Trophoblast cell (in vitro differentiated cells and primary cell): ENCODE data around the gene MT3.

Experiments
- DNase-seq, 2 donors: peaks; one replicate each; pipeline ENCODE4 v3.0.0-alpha.2; 2016
- H2AFZ ChIP-seq: 2 replicates; pipeline ENCODE4 v1.6.1; 2013; ENCODE audit warnings: low read length, moderate library complexity, mild to moderate bottlenecking; ENCODE audit not compliant: insufficient read depth, poor library complexity
- H2AK5ac ChIP-seq: 2 replicates; pipeline ENCODE4 v1.6.1; 2013; ENCODE audit warnings: mild to moderate bottlenecking, low read length
- H2BK120ac ChIP-seq: 2 replicates; pipeline ENCODE4 v1.6.1; 2013; ENCODE audit warnings: low read length, mild to moderate bottlenecking, moderate library complexity; ENCODE audit not compliant: insufficient read depth, poor library complexity
- H2BK12ac ChIP-seq: 2 replicates; pipeline ENCODE4 v1.6.1; 2013; ENCODE audit warnings: mild to moderate bottlenecking, low read length, moderate library complexity
- H2BK5ac ChIP-seq: 2 replicates; pipeline ENCODE4 v1.6.1; 2013; ENCODE audit warnings: low read length, low read depth, moderate library complexity, mild to moderate bottlenecking; ENCODE audit not compliant: poor library complexity
- H3K14ac ChIP-seq: 2 replicates; pipeline ENCODE4 v1.6.1; 2013; ENCODE audit warnings: mild to moderate bottlenecking, low read length
- H3K18ac ChIP-seq: 2 replicates; pipeline ENCODE4 v1.6.1; 2013; ENCODE audit warnings: mild to moderate bottlenecking, low read length
- H3K23ac ChIP-seq: 2 replicates; pipeline ENCODE4 v1.6.1; 2013; ENCODE audit warnings: low read length
- H3K27ac ChIP-seq: 2 replicates; pipeline ENCODE4 v1.5.1; 2013; ENCODE audit warnings: low read depth, mild to moderate bottlenecking, inconsistent platforms, low read length, moderate library complexity
- H3K27me3 ChIP-seq: 2 replicates; pipeline ENCODE4 v1.6.1; 2013; ENCODE audit warnings: inconsistent platforms, mild to moderate bottlenecking, low read length, moderate library complexity; ENCODE audit not compliant: insufficient read depth
- H3K36me3 ChIP-seq, 2 experiments: 1 replicate in 1 of 2; 2 replicates in 1 of 2; pipeline ENCODE4 v1.6.1; 2013; ENCODE audit warnings: low read length in 2 of 2, mild to moderate bottlenecking in 2 of 2, moderate library complexity in 1 of 2; ENCODE audit not compliant: insufficient read depth in 2 of 2, control insufficient read depth in 1 of 2
- H3K4ac ChIP-seq: 2 replicates; pipeline ENCODE4 v1.6.1; 2013; ENCODE audit warnings: low read depth, mild to moderate bottlenecking, low read length, moderate library complexity
- H3K4me1 ChIP-seq, 2 experiments: 1 replicate in 1 of 2; 2 replicates in 1 of 2; pipeline ENCODE4 v1.6.1; 2013; ENCODE audit warnings: low read length in 2 of 2, mild to moderate bottlenecking in 2 of 2, moderate library complexity in 1 of 2; ENCODE audit not compliant: insufficient read depth in 2 of 2, control insufficient read depth in 1 of 2
- H3K4me2 ChIP-seq: 2 replicates; pipeline ENCODE4 v1.6.1; 2013; ENCODE audit warnings: inconsistent platforms, mild to moderate bottlenecking, low read length, moderate library complexity
- H3K4me3 ChIP-seq: 2 replicates; pipeline ENCODE4 v1.5.1; 2013; ENCODE audit warnings: mild to moderate bottlenecking, low read depth, low read length, inconsistent platforms
- H3K79me1 ChIP-seq: one replicate; pipeline ENCODE4 v1.6.1; 2013; ENCODE audit warnings: low read length
- H3K79me2 ChIP-seq: 2 replicates; pipeline ENCODE4 v1.6.1; 2013; ENCODE audit warnings: low read length, mild to moderate bottlenecking; ENCODE audit not compliant: control insufficient read depth, insufficient read depth, poor library complexity
- H3K9ac ChIP-seq: 2 replicates; pipeline ENCODE4 v1.6.1; 2013; ENCODE audit warnings: mild to moderate bottlenecking, low read length
- H3K9me3 ChIP-seq: 2 replicates; pipeline ENCODE4 v1.6.1; 2013; ENCODE audit warnings: low read depth, mild to moderate bottlenecking, control low read depth, inconsistent platforms, low read length; ENCODE audit not compliant: insufficient read depth
- H4K12ac ChIP-seq: 2 replicates; pipeline ENCODE4 v1.6.1; 2013; ENCODE audit warnings: low read depth, mild to moderate bottlenecking, low read length, moderate library complexity
- H4K8ac ChIP-seq: 2 replicates; pipeline ENCODE4 v1.6.1; 2013; ENCODE audit warnings: low read depth, mild to moderate bottlenecking, low read length, moderate library complexity
- H4K91ac ChIP-seq: one replicate; pipeline ENCODE4 v1.6.1; 2013; ENCODE audit warnings: low read depth, mild to moderate bottlenecking, low read length, moderate library complexity
- WGBS: extraction: QIAGEN DNeasy Blood & Tissue Kit; methylation state at CpG from one replicate; pipeline ENCODE4 v1.1.7; 2013; ENCODE audit warnings: missing lambda C conversion rate; ENCODE audit not compliant: insufficient read length, insufficient coverage; ENCODE audit errors: extremely low coverage; 5-methylcytosine and 5-hydroxymethylcytosine counted together

The MT3 gene

DNA sequence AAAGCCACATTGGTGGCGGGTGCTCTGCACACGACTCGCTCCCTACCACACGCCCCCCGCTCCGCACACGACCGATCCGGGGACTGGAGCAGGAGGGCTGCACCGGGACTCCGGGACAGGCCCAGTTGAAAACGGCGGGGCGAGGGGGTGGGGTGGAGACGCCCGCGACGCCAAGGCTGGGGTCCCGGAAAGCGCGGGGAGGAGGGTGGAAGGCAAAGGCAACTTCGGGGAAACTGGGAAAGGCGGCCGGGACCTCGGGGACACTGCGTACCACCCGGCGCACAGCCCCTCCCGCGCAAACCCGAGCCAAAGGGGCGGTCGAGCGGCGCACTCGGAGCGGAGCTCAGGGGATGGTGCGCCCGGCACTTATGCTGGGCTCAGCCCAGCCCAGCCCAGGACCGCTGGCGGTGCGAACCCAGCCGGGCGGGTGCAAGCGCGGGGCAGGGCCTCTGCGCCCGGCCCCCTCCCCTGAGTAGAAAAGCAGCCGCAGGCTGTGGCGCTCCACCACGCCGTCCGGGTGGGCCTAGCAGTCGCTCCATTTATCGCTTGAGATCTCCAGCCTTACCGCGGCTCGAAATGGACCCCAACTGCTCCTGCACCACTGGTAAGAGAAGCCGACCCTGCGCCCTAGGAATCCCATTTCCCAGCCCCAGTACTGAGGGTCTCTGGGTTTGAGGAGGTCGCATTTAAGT, 43.0 kb downstream of the MT3 start, which contains the start of gene MT1M:
Gene MT1M (plus strand): TSS at position 504 of the 692 bp plus-strand sequence. CDS start 73 bp downstream, at position 577.
- H2AK5ac ChIP-seq: no peak within 1 kb of the TSS
- H3K79me2 ChIP-seq: no peaks in the 10 kb centered on the region
- H3K4ac ChIP-seq: no peak within 1 kb of the TSS
- no peak within 1 kb of the TSS for H3K14ac ChIP-seq
- no peaks in the 10 kb centered on the region for H3K79me1 ChIP-seq
- WGBS: no CpG with 5 or more reads among the region's 61 CpGs
- H3K4me3 ChIP-seq: peak within 1 kb of the TSS; percentile 57
- no peak within 1 kb of the TSS for H3K27ac ChIP-seq
- no peak within 1 kb of the TSS for H2AFZ ChIP-seq
- H4K91ac ChIP-seq: no peak within 1 kb of the TSS
- no peak within 1 kb of the TSS for H3K23ac ChIP-seq
- H3K9me3 ChIP-seq: peaks cover 7% of the 10 kb centered on the region
- peaks cover 64% of the 10 kb centered on the region for H3K27me3 ChIP-seq
- peak within 1 kb of the TSS; percentile 58 for H3K4me2 ChIP-seq
- no peak within 1 kb of the TSS for H2BK12ac ChIP-seq
- no peak within 1 kb of the TSS for H4K12ac ChIP-seq
- no peak for DNase-seq
- peaks cover 3 to 11% of the 10 kb centered on the region in 2 experiments for H3K4me1 ChIP-seq
- H3K18ac ChIP-seq: no peak within 1 kb of the TSS
- no peak within 1 kb of the TSS for H3K9ac ChIP-seq
- H4K8ac ChIP-seq: no peak within 1 kb of the TSS
- H2BK120ac ChIP-seq: no peak within 1 kb of the TSS
- no peak within 1 kb of the TSS for H2BK5ac ChIP-seq
- H3K36me3 ChIP-seq: no peaks in the 10 kb centered on the region

DNA sequence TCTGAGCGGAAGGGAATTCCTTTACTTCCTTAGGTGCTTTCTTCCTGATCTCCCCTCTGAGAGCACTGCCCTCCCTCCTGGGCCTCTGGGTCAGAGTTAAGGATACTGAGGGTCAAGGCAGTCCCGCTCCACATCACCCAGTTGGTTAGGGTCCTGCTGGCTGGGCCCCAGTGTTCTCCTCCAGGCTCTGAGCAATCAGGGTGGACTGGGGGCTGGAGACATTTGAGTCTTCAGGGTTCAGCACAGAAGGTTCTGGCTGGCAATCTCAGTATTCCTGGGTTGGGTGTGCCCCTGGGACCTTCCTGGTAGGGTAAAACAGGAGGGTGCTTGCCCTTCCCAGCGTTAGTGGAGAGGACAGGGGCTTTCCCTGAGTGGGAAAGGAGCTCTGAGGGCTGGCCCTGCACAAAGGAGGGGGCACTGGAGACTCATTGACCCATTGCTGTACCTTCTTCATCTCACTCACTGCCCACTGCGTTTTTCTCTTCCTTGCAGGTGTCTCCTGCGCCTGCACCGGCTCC, 43.6 kb downstream of the MT3 start:
- no peak overlapping the region for H2AK5ac ChIP-seq
- no peak overlapping the region for H3K18ac ChIP-seq
- no peak overlapping the region for H3K4me3 ChIP-seq
- H3K27me3 ChIP-seq: peaks cover 70% of the 10 kb centered on the region
- peaks cover 3 to 11% of the 10 kb centered on the region in 2 experiments for H3K4me1 ChIP-seq
- no peak overlapping the region for H3K9ac ChIP-seq
- H3K23ac ChIP-seq: no peak overlapping the region
- H3K79me2 ChIP-seq: no peaks in the 10 kb centered on the region
- H4K91ac ChIP-seq: no peak overlapping the region
- no peaks in the 10 kb centered on the region for H3K79me1 ChIP-seq
- DNase-seq: no peak
- H4K12ac ChIP-seq: no peak overlapping the region
- no peak overlapping the region for H2BK120ac ChIP-seq
- peaks cover 8% of the 10 kb centered on the region for H3K9me3 ChIP-seq
- no peak overlapping the region for H3K4ac ChIP-seq
- no peak overlapping the region for H3K27ac ChIP-seq
- H2BK12ac ChIP-seq: no peak overlapping the region
- WGBS: no CpG with 5 or more reads among the region's 6 CpGs
- peak overlapping the region; percentile 58 for H3K4me2 ChIP-seq
- H3K14ac ChIP-seq: no peak overlapping the region
- H2AFZ ChIP-seq: no peak overlapping the region
- H4K8ac ChIP-seq: no peak overlapping the region
- no peak overlapping the region for H2BK5ac ChIP-seq
- H3K36me3 ChIP-seq: no peaks in the 10 kb centered on the region

DNA sequence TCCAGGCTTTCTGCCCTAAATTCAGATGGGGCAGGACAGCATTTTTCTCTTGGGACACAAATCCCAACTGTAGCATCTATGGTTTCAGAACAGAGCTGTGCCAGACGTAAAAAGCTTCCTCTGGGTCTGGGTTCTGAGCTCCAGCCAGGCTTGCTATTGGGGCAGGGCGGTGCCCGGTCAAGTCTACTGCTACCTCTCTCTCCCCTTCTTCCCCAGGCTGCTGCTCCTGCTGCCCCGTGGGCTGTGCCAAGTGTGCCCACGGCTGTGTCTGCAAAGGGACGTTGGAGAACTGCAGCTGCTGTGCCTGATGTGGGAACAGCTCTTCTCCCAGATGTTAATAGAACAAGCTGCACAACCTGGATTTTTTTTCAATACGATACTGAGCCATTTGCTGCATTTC, 44.2 kb downstream of the MT3 start:
- no peak overlapping the region for H3K4ac ChIP-seq
- no peak overlapping the region for H3K9ac ChIP-seq
- H3K4me2 ChIP-seq: no peak overlapping the region
- H2BK5ac ChIP-seq: no peak overlapping the region
- H2AFZ ChIP-seq: no peak overlapping the region
- WGBS: no CpG with 5 or more reads among the region's 7 CpGs
- peaks cover 77% of the 10 kb centered on the region for H3K27me3 ChIP-seq
- H3K14ac ChIP-seq: no peak overlapping the region
- no peaks in the 10 kb centered on the region for H3K79me2 ChIP-seq
- peak overlapping the region; percentile 57 for H3K4me3 ChIP-seq
- H3K4me1 ChIP-seq: peaks cover 3 to 15% of the 10 kb centered on the region in 2 experiments
- no peak overlapping the region for H3K23ac ChIP-seq
- H2AK5ac ChIP-seq: no peak overlapping the region
- H3K9me3 ChIP-seq: peaks cover 12% of the 10 kb centered on the region
- no peak overlapping the region for H2BK120ac ChIP-seq
- H4K91ac ChIP-seq: no peak overlapping the region
- H3K79me1 ChIP-seq: no peaks in the 10 kb centered on the region
- H4K12ac ChIP-seq: no peak overlapping the region
- no peak overlapping the region for H2BK12ac ChIP-seq
- H3K27ac ChIP-seq: no peak overlapping the region
- H4K8ac ChIP-seq: no peak overlapping the region
- DNase-seq: no peak
- no peaks in the 10 kb centered on the region for H3K36me3 ChIP-seq
- no peak overlapping the region for H3K18ac ChIP-seq

DNA sequence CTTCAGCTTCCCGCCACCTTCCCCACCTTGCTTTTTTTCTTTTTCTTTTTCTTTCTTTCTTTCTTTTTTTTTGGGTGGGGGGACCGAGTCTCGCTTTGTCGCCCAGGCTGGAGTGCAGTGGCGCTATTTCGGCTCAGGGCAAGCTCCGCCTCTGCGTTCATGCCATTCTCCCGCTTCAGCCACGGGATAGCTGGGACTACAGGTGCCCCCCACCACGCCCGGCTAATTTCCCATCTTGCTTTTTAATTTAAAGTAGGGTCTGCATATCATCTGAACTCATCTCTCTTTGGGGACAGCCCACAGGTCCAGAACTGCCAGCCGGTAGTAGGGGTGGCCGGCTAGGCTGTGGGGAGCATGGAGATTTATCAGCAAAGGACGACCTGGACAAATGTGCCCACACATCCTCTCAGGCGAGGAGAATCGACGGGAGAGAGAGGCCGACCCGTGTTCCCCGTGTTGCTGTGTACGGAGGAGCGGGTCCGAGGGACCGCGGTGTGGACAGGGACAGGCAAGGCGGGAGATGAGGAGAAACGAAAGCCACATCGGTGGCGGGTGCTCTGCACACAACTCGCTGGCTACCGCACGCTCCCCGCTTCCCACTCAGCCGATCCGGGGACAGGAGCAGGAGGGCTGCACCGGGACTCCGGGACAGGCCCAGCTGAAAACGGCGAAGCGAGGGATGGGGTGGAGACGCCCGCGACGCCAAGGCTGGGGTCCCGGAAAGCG, 45.5 kb downstream of the MT3 start:
- no peak overlapping the region for H4K12ac ChIP-seq
- no peaks in the 10 kb centered on the region for H3K79me2 ChIP-seq
- H2AFZ ChIP-seq: no peak overlapping the region
- no peak overlapping the region for H4K91ac ChIP-seq
- no peak overlapping the region for H3K14ac ChIP-seq
- H3K9ac ChIP-seq: no peak overlapping the region
- H3K9me3 ChIP-seq: peaks cover 12% of the 10 kb centered on the region
- no peak overlapping the region for H2BK120ac ChIP-seq
- H3K27me3 ChIP-seq: peaks cover 89% of the 10 kb centered on the region
- no peak overlapping the region for H2BK12ac ChIP-seq
- H3K4me2 ChIP-seq: no peak overlapping the region
- no peak overlapping the region for H3K4me3 ChIP-seq
- H2AK5ac ChIP-seq: no peak overlapping the region
- DNase-seq: no peak
- H3K36me3 ChIP-seq: no peaks in the 10 kb centered on the region
- H2BK5ac ChIP-seq: no peak overlapping the region
- H3K18ac ChIP-seq: no peak overlapping the region
- no peak overlapping the region for H3K4ac ChIP-seq
- H3K79me1 ChIP-seq: no peaks in the 10 kb centered on the region
- WGBS: no CpG with 5 or more reads among the region's 47 CpGs
- peaks cover 0 to 9% of the 10 kb centered on the region in 2 experiments for H3K4me1 ChIP-seq
- H3K23ac ChIP-seq: no peak overlapping the region
- no peak overlapping the region for H4K8ac ChIP-seq
- no peak overlapping the region for H3K27ac ChIP-seq
